Esophagus mucosa (tissue), 1 donor: ENCODE data around the gene TM4SF5. TPM values are rescaled to one million over a fixed set of nuclear protein-coding genes. Genes with fewer than 3 reads are reported as not detected.

Source experiments
- total RNA-seq: library from RNA; stranded (reverse); gene quantifications from one replicate; pipeline ENCODE4 v1.2.4, GENCODE V29; 2023
- donor health status: DM: yes; HTN: yes; CAD: no.

TM4SF5 gene
- total RNA-seq, 1 donor from 2014 or later: not detected

Other genes starting within 250 kb of the TM4SF5 start
- gene MYBBP1A, start 216.5 kb upstream of the TM4SF5 start, total RNA-seq: 42.9 TPM
- 41.6 TPM for gene GGT6, start 211.3 kb upstream of the TM4SF5 start, total RNA-seq
- gene SMTNL2, start 187.4 kb upstream of the TM4SF5 start, total RNA-seq: 0.56 TPM
- 0.32 TPM for gene ALOX15, start 130.2 kb upstream of the TM4SF5 start, total RNA-seq
- gene PELP1, start 67.7 kb upstream of the TM4SF5 start, total RNA-seq: 24.6 TPM
- 13.7 TPM for gene ARRB2, start 61.3 kb upstream of the TM4SF5 start, total RNA-seq
- gene MED11, start 40.5 kb upstream of the TM4SF5 start, total RNA-seq: 15.6 TPM
- 0.36 TPM for gene ZMYND15, start 32.1 kb upstream of the TM4SF5 start, total RNA-seq
- gene CXCL16, start 32.0 kb upstream of the TM4SF5 start, total RNA-seq: 15.7 TPM
- 2.3 TPM for gene VMO1, start 14.5 kb downstream of the TM4SF5 start, total RNA-seq
- not detected for gene GLTPD2, start 17.1 kb downstream of the TM4SF5 start, total RNA-seq
- 131 TPM for gene PSMB6, start 24.3 kb downstream of the TM4SF5 start, total RNA-seq
- gene PLD2, start 35.3 kb downstream of the TM4SF5 start, total RNA-seq: 117 TPM
- 124 TPM for gene MINK1, start 61.5 kb downstream of the TM4SF5 start, total RNA-seq
- gene C17orf107, start 127.7 kb downstream of the TM4SF5 start, total RNA-seq: 1.3 TPM
- 0.32 TPM for gene CHRNE, start 131.2 kb downstream of the TM4SF5 start, total RNA-seq
- not detected for gene GP1BA, start 160.4 kb downstream of the TM4SF5 start, total RNA-seq
- 42.4 TPM for gene SLC25A11, start 168.2 kb downstream of the TM4SF5 start, total RNA-seq
- 79.2 TPM for gene RNF167, start 168.4 kb downstream of the TM4SF5 start, total RNA-seq
- 455 TPM for gene PFN1, start 176.6 kb downstream of the TM4SF5 start, total RNA-seq
- gene ENO3, start 179.2 kb downstream of the TM4SF5 start, total RNA-seq: 1.5 TPM
- 65.7 TPM for gene SPAG7, start 195.9 kb downstream of the TM4SF5 start, total RNA-seq
- 23.8 TPM for gene CAMTA2, start 215.8 kb downstream of the TM4SF5 start, total RNA-seq
- not detected for gene INCA1, start 225.6 kb downstream of the TM4SF5 start, total RNA-seq
- gene KIF1C, start 226.1 kb downstream of the TM4SF5 start, total RNA-seq: 95.4 TPM